OCI-LY7 (cell line): Measurements from ENCODE around the gene MAP3K20. TPM values are rescaled to one million over a fixed set of nuclear protein-coding genes. Genes with fewer than 3 reads are reported as not detected.

Source experiments
- BruUV-seq: library from RNA; stranded (reverse); fragments of 400-500 nt; replicated peaks from 2 replicates; lab custom pipeline; 2021; lab: Mats Ljungman, UMichigan
- CTCF ChIA-PET: fragments of 300-600 bp; sonication (Branson Sonifier 250); formaldehyde crosslinking; loops from one replicate; lab custom pipeline; 2022; ENCODE audit warnings: antibody characterized with exemption; ENCODE audit not compliant: unreplicated experiment; lab: Charles Lee
- POLR2A ChIA-PET: fragments of 300-600 bp; sonication (Branson Sonifier 250); formaldehyde crosslinking; loops from one replicate; lab custom pipeline; 2022; ENCODE audit warnings: antibody characterized with exemption; lab: Charles Lee
- DNase-seq: peaks from one replicate; pipeline ENCODE4 v3.0.0-alpha.2; 2015; ENCODE audit warnings: low spot score
- H2AFZ ChIP-seq: fragments of 200-600 bp; sonication (generic), shearing (Covaris generic); 2 replicates; pipeline ENCODE4 v1.6.1; 2014; ENCODE audit warnings: mild to moderate bottlenecking, antibody characterized with exemption, low read length, moderate library complexity
- H3K27ac ChIP-seq: fragments of 200-600 bp; sonication (generic); 2 replicates; pipeline ENCODE4 v1.5.1; 2014; ENCODE audit warnings: mixed run types, low read depth, mild to moderate bottlenecking, moderate library complexity, low read length, inconsistent platforms; ENCODE audit not compliant: poor library complexity, severe bottlenecking
- H3K36me3 ChIP-seq: fragments of 200-600 bp; sonication (generic); 2 replicates; pipeline ENCODE4 v1.6.1; 2014; ENCODE audit warnings: mild to moderate bottlenecking, antibody characterized with exemption, low read length, moderate library complexity, mixed read lengths; ENCODE audit not compliant: insufficient read depth
- H3K4me1 ChIP-seq: fragments of 200-600 bp; sonication (generic); 2 replicates; pipeline ENCODE4 v1.5.1; 2014; ENCODE audit warnings: mild to moderate bottlenecking, low read length; ENCODE audit not compliant: insufficient read depth, poor library complexity, severe bottlenecking
- H3K4me2 ChIP-seq: fragments of 200-600 bp; sonication (generic); 2 replicates; pipeline ENCODE4 v1.6.1; 2014; ENCODE audit warnings: mild to moderate bottlenecking, low read length
- H3K4me3 ChIP-seq: fragments of 200-600 bp; sonication (generic); 2 replicates; pipeline ENCODE4 v1.5.1; 2014; ENCODE audit warnings: mild to moderate bottlenecking, low read depth, low read length; ENCODE audit not compliant: poor library complexity, severe bottlenecking
- H3K79me2 ChIP-seq: fragments of 200-600 bp; sonication (generic); 2 replicates; pipeline ENCODE4 v1.6.1; 2016; ENCODE audit warnings: low read depth, mild to moderate bottlenecking, low read length, moderate library complexity, mixed read lengths; ENCODE audit not compliant: insufficient read depth
- H3K9me2 ChIP-seq: fragments of 200-600 bp; sonication (generic); 2 replicates; pipeline ENCODE4 v1.6.1; 2016; ENCODE audit warnings: mild to moderate bottlenecking, low read length, mixed read lengths; ENCODE audit not compliant: insufficient read depth
- H3K9me3 ChIP-seq: fragments of 200-600 bp; sonication (generic); 2 replicates; pipeline ENCODE4 v1.6.1; 2014; ENCODE audit warnings: mild to moderate bottlenecking, mixed run types, low read length, mixed read lengths
- H4K20me1 ChIP-seq: fragments of 200-600 bp; sonication (generic); 2 replicates; pipeline ENCODE4 v1.6.1; 2014; ENCODE audit warnings: mild to moderate bottlenecking, antibody characterized with exemption, low read length, moderate library complexity, mixed read lengths; ENCODE audit not compliant: insufficient read depth
- CTCF ChIP-seq: fragments of 200-600 bp; sonication (generic); conservative IDR thresholded peaks from 2 replicates; pipeline ENCODE4 v1.5.1; 2014; ENCODE audit warnings: mild to moderate bottlenecking, antibody characterized with exemption, low read length, moderate library complexity, mixed read lengths
- EZH2phosphoT487 ChIP-seq: fragments of 200-600 bp; sonication (generic); IDR thresholded peaks from 2 replicates; pipeline ENCODE4 v1.6.1; 2018; ENCODE audit warnings: low read depth, borderline replicate concordance, mild to moderate bottlenecking, mixed run types, antibody characterized with exemption, low read length, moderate library complexity, mixed read lengths
- intact Hi-C: fragments of 100-400 bp; cut with micrococcal nuclease; formaldehyde crosslinking; loops from one replicate; pipeline ENCODE4 v1.10.0; 2022; ENCODE audit not compliant: unreplicated experiment
- total RNA-seq, 2 experiments: library from RNA; depleted of rRNA in 1 of 2; stranded (reverse); fragments of >200 nt in 1 of 2; shearing (Covaris generic) in 1 of 2; gene quantifications; 2 replicates each; pipeline ENCODE4 v1.2.3, GENCODE V29; 2014 to 2022

Gene MAP3K20
- total RNA-seq, 2 experiments from 2014 or later = 8.2 to 17.9 TPM

DNA sequence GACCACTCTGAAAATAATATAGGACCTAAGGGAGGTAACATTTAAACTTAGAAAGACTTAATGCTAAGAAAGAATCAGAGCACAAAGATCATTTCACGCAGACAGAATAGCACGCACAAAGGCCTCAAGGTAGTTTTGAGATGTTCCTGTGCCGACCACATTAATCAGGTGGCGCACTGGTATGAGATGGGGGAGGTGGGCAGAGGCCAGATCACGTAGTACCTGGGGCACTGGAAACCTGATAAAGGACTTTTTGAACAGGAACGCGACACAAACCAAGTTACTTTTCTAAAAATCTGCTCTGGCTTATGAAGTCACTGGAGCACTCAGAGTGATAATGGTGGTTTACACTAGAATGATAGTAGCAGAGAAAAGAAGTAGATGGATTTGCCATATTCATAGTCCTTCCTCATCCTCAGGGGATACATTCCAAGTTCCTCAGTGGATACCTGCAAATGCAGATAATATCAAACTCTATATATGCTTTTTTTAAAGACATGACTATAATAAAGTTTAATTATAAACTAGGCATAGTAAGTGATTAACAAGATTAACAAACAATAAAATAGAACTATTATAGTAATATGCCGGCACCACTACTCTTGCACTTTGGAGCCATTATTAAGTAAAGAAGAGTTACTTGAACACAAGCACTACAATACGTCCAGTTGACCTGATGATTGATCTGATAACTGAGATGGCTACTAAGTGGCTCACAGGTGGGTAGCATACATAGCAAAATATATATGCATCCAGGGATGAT, 236.4 kb downstream of the MAP3K20 start:
- DNase-seq = no peak
- intact Hi-C loops = no loop called here
- Histone ChIP-seq H3K4me1 (peaks cover 9% of the 10 kb centered on the region), H2AFZ (no peak overlapping the region), H4K20me1 (no peaks in the 10 kb centered on the region), H3K79me2 (no peaks in the 10 kb centered on the region), H3K36me3 (no peaks in the 10 kb centered on the region), H3K27ac (no peak overlapping the region), H3K9me3 (no peaks in the 10 kb centered on the region), H3K9me2 (no peaks in the 10 kb centered on the region), H3K4me3 (no peak overlapping the region), H3K4me2 (no peak overlapping the region)
- ChIA-PET POLR2A (interaction anchor here (0.5 kb wide), 1 partner anchor 13 kb away, joined by 3 read pairs; no protein-coding TSS in a partner anchor), CTCF (no interaction called here)
- TF ChIP-seq EZH2phosphoT487 (no peak), CTCF (peak; percentile 36)
- no TSS peak for BruUV-seq
